Endometrial microvascular endothelial cells (primary cell): ENCODE data around the gene DEPDC1. TPM values are rescaled to one million over a fixed set of nuclear protein-coding genes. Genes with fewer than 3 reads are reported as not detected.
"Not testable (repeated sequence)": the region's sequence is repeated elsewhere in the genome, so short reads cannot be mapped to it uniquely, and the experiment has no call there.

Experiments used
- in situ Hi-C: cut with HindIII; loops from 2 replicates; pipeline ENCODE4 v1.10.0; 2017; ENCODE audit warnings: low sequenced_read_pairs, low pct_unique_long_range_greater_than_20kb; ENCODE audit errors: inconsistent ontology term
- total RNA-seq: library from RNA; depleted of rRNA; stranded (reverse); fragments of >200 nt; gene quantifications from one replicate; pipeline ENCODE4 v1.2.3, GENCODE V29; 2015; ENCODE audit errors: inconsistent ontology term

The DEPDC1 gene
- total RNA-seq, 1 donor from 2014 or later: 29.2 TPM

DNA sequence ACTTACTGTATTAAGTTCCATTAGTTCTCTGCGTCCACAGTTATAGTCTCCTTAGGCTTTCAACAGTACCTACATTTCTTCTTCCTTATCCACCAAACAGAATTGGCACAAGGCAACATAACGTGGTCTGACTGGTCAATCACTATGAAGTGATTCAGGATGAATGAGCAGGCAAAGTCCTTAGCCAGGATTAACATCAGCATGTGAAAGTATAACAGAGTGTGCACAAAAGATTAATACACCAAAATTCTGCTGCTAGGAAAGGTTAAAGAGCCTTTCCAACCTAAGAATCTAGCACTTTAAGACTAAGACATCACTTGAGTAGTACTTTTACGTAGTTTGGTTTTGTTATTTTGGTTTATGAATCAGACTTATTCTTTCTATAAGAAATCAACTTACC is 15.8 kb downstream of the DEPDC1 start:
- in situ Hi-C loops: no loop called here

GRCh38 chr1:68479501-68479900 is 17.4 kb downstream of the DEPDC1 start:
- in situ Hi-C loops: no loop called here

- in situ Hi-C loops: no loop called here
Measured at GRCh38 chr1:68478662-68479061, 18.2 kb downstream of the DEPDC1 start.

GRCh38 chr1:68476626-68477025 is 20.3 kb downstream of the DEPDC1 start:
- in situ Hi-C loops: not testable (repeated sequence)

DNA sequence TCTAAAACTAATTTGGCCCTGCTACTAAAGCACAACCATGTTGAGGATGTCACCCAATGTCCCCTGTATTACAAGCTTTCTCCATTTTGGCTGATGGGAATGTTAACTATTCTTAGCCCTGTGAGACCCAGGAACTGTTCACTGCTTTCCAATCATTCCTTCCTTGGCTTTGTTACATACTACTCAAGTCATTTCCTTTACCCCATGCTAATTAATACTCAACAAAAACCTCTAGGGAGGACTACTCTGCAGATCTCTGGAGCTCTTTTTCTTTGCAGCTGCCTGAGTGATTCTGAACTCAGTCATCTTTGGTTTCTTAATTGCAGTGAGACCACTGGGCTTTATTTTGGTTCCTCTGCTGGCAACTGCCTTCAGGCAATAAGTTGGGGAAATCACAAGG is 23.8 kb downstream of the DEPDC1 start:
- in situ Hi-C loops: no loop called here

- in situ Hi-C loops: no loop called here
Measured at GRCh38 chr1:68470388-68470970, 26.4 kb downstream of the DEPDC1 start.

GRCh38 chr1:68464891-68465290 is 32.0 kb downstream of the DEPDC1 start:
- in situ Hi-C loops: no loop called here

DNA sequence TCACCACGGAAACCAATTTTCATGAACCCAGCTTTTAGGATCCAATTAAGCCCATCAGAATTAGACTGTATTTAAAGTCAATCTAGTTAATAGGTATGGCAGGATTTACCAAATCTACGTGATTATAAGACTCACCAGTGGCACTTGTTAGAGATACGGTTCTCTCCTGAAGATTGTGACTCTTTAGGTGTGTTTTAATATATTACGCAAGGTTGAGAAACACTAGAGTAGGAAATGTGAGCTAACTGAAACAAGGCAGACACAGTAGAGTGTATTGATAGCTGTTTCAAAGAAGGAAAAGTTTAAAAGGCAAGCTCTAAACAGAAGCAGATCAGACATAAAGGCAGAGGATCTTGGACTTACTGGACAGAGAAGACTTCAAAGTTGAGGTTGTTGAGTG is 35.9 kb downstream of the DEPDC1 start:
- in situ Hi-C loops: no loop called here

DNA sequence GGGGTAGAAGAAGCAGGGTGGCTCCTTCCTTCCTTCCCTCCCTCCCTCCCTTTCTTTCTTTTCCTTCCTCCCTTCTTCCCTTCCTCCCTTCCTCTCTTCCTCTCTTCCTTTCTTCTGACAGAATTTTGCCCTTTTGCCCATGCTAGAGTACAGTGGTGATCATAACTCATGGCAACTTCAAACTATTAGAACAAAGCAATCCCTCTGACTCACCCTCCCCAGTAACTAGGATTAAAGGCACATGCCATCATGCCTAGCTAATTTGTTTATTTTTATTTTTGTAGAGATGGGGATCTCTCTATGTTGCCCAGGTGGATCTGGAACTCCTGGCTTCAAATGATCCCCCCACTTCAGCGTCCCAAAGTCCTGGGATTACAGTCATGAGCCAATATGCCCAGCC is 37.1 kb downstream of the DEPDC1 start:
- in situ Hi-C loops: no loop called here

GRCh38 chr1:68459091-68459490 is 37.8 kb downstream of the DEPDC1 start:
- in situ Hi-C loops: no loop called here

DNA sequence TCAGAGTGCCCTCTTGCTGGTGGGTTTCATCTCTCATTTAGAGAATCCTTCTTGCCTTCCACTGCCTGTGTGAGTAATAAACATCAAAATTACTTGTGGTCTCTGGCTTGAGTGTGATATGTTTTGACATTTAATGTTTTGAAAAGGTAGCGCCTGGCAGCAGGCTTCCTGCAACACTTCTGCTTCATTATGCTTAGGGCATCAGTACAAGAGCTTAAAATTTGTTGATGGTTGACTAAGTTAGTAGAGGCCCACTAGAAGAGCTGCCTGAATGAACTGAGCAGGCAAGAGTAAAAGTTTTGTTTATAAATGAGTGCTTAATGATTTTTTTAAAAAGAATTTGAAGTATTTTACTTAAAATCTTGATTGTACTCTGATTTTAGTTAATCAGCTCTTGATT is 40.7 kb downstream of the DEPDC1 start:
- in situ Hi-C loops: no loop called here

DNA sequence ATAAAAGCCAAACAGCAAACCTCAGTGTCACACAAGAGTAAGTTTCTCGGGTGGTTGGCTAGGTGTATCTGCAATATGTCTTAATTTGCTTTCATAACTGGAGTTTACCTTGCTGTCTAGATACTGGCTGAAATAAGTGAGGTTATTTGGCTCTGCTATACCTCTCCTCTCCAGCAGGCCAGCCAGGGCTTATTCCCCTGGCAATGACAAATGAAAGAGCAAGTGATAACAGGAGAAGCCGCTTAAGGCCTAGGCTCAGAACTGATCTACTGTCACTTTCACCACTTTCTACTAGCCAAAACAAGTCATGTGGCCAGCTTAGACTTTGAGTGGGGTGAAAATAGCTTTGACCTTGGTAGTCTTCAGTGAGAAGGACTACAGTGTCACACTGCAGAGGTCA is 42.3 kb downstream of the DEPDC1 start:
- in situ Hi-C loops: no loop called here

DNA sequence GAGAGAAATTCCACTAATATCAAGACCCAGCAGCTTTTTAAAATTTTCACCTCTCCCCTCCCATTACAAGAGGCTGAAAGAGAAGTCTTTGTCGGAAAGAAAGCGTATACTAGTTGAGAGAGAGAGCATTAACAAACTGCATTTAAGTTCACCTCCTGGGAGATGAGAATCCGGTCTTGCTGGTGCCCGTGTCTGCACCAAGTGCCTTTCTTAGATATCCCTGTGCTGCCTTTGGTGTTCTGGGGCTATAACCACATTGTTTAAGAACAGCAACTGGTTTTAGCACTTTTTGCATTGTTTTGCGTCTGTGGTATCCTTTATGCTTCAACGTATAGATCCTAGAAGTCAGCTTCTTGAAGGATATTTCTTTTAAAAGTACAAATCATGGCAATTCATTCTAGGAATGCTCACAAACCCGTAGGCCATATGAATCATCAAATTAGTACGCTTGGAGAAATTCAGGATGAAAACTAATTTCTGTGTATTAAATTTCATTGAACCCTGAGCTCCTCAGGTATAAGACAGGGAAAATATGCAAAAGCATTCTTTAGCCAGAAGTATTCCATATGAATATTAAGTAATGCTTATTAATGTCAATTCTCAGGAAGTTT is 43.7 kb downstream of the DEPDC1 start:
- in situ Hi-C loops: no loop called here

DNA sequence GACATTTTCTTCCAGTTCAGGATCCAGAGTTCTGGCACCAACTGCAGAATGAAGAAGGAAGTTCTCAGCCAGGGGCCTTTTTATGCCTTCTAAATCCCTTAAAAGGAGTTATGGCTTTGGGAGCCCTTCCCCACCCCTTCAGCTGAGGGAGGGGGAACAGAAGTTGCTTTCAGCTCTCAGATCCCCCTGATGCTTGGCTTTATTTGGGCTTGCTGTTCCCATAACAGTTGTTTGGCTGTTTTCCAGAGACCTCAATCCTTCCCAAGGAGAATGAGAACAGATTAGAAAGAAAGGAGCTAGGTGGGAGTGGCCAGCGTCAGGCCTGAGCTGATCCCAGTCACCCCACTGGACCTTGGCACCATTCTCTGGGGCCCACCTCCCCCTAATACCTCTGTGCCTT is 47.0 kb downstream of the DEPDC1 start, which contains the start of gene RPE65:
Gene RPE65 (minus strand): TSS at position 54 of the 400 bp plus-strand sequence. CDS start 49 bp downstream, at position 5.
- in situ Hi-C loops: no loop called here

DNA sequence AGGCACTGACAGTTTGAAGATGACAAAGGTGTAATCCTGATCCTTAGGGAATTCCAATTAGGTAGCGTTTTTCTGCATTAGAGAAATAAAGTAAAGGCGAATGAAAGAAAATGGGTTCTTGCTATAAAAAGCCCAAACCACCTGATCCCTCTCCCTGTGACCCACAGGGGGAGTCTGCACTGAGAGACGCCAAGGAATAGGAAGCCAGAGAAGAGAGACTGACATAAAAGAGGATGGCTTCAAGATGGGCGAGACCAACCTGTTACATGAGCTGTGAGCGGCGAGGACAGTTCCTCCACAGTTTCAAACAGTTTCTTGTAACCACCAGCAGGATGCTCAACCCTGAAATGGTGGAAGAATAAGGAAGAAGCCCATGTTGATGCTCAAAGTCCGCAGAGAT is 48.5 kb downstream of the DEPDC1 start:
- in situ Hi-C loops: no loop called here

- in situ Hi-C loops: no loop called here
Measured at GRCh38 chr1:68445709-68446108, 51.2 kb downstream of the DEPDC1 start.

DNA sequence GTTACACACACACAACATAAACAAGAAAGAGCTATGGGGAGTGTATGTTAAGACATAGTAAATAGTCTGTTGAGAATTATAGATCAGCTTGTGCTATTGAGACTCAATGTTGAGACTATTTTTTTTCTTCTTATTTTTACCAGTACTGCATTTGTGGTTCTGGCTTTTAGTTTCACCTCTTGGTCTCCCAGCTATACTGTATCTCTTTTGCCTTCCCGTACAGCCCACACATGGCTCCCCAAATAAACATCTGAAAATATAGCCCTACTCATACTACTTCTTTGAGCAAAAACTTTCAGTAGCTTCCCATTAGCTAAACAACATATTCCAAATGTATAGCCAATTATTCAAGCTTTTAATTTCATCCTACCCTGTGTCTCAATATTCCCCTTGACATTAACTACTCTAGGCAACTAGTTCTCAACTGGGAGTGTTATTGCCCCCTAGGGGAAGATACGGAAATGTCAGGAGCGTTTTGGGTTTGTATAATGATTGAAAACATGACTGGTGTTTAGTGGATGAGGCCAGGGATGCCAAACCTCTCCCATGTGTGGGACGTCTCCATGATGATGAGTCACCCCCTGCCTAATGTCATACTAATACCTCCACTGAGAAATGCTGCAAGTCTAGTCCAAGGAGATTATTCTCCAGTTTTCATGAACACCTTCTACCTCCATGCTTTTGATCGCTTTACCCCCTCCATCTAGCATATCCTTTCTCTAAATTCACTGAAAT is 53.9 kb downstream of the DEPDC1 start:
- in situ Hi-C loops: no loop called here

DNA sequence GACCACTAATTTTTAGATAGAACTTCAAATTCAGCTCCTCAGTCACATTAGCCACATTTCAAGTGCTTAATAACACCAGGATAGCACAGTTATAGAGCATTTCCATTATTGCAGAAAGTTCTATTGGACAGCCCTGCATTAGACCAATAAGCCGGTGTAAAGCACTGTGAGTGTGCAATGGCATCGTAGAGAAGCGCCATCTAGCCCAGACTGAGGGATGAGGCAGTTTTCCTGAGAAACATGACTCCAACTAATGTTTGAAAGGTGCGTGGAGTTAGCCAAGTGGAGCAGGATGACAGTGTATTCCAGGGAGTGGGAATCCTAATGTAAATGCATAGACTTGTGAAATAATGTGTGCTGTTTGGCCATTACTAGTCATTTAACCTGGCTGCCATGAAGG is 54.9 kb downstream of the DEPDC1 start:
- in situ Hi-C loops: no loop called here

GRCh38 chr1:68438310-68438709 is 58.6 kb downstream of the DEPDC1 start:
- in situ Hi-C loops: no loop called here

DNA sequence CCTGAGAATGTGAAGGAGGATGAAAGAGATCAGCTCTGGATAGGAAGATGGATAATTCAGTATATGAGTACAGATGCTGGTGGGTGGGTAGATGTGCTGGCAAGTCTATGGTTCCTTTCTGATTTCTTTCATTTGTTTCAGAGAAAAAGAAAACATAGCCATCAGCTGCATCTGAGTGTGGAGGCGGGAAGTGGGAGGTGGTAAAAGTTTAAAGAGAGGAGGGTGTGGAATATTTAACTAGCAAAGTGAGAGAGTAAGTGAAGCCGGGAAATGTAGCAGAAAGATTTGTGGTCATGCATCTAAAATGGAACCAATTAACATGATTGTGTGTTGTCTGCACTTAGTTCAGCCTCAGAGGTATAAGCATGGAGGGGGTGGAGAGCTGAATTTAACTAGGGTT is 63.5 kb downstream of the DEPDC1 start:
- in situ Hi-C loops: no loop called here
